GM18499 (cell line): ENCODE results near the gene IL3RA.
"Not testable (repeated sequence)": the region's sequence is repeated elsewhere in the genome, so short reads cannot be mapped to it uniquely, and the experiment has no call there.

Experiments used
- ATAC-seq: cut with Tn5 transposase; IDR thresholded peaks from one replicate; pipeline ENCODE4 v1.9.1; 2021; ENCODE audit warnings: moderate number of reproducible peaks; ENCODE audit not compliant: insufficient read depth, unreplicated experiment

IL3RA gene

DNA sequence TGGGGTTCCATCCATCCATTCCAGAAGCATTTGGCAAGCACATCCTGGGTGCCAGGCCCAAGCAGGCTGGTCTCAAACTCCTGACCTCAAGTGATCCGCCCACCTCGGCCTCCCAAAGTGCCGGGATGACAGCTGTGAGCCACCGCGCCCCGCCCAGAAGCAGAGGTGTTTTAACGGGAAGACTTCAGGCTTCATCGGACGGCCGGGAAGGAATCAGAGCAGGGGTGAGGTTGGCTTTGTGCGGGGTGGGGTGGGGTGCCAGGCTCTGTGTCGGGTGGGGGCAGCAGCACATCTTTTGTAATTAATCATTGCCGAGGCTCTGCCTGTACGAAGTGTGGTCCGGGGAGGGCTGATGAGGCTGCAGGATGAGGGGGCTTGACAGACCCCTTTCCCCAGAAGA lies 60.4 kb downstream of the IL3RA start:
- ATAC-seq: no peak

DNA sequence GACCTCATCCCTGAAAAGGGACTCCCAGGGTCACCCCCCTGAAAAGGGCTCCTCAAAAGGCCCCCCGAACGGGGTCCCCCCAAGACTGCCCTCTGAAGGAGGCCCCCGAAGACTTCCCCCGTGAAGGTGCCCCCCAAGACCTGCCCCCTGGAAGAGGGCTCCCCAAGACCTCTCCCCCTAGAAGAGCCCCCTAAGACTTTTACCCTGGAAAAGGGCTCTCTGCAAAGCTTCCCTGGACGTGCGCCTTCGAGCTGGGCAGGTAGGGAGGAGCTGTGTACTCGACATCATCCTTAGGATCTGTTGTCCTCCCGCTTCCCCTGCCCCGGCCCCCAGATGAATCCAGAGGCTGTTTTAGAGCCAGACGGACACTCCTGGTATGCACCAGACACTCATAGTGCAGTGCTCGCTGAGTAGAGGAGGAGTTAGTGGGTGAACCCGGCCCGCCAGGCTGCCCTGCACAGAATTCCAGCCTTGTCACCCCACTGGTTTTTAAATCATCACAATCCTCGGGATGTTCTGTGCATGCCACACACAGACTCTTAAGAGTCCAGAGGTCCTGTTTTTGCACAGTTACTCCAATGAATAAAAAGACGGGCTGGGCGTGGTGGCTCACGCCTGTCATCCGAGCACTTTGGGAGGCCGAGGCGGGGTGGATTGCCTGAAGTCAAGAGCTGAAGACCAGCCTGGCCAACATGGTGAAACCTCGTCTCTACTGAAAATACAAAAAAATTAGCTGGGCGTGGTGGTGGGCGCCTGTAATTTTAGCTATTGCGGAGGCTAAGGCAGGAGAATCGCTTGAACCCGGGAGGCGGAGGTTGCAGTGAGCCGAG lies 61.1 kb downstream of the IL3RA start:
- no peak for ATAC-seq

DNA sequence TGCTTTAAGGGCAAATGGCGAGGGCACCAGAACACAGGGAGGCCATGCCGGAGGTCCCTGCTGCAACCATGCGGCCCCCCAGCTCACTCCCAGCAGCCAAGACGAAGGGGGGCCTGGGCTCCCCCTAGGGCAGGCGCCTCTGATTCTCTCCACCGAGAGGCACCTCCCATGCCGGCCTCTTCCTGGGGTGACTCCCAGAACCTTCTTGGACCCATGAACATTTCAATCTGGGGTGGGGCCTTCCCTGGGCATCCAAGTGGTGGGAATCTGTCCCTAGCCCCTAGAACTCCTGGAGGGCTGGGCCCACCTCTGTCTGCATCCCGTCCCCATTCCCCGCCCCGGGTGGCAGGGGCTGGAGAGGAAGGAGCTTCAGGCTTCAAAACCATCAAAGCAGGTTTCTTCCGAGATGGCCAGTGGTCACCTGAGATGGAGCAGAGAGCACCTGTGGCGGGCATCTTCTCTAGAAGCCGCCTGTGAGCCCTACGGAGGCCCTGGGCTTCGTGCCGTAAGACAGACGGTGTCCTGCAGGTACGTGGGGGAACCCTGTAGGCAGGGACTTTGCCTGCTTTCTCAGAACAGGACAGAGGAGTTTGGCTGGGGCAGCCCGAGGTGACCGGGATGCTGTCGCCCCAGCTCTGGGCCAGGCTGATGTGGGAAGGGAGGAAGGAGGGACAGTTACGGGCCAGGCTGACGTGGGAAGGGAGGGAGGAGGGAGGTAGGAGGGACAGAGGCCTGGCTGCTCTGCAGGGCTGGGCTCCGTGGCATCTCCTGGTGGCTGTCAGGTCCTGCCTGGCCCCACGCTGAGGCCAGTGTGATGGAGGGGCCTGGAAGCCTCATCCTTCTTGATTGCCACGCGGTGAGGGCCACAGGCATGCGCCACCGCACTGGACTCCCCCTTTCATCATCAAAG lies 62.1 kb downstream of the IL3RA start:
- no peak for ATAC-seq

DNA sequence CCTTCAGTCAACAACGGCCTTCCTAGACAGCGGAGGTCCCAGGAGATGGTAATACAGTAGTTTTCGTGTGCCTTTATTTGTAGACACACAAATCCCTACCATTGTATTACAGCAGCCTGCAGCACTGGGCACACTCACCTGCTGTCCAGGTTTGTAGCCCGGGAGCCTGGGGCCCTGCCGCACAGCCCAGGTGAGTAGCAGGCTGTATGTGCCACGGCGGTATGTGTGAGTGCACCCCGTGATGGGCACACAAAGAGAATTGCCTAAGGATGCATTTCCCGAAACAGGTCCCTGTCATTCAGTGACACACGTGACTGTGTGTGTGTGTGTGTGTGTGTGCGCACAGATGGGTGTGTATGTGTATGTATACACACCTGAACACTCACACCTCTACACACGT lies 63.5 kb downstream of the IL3RA start:
- no peak for ATAC-seq

DNA sequence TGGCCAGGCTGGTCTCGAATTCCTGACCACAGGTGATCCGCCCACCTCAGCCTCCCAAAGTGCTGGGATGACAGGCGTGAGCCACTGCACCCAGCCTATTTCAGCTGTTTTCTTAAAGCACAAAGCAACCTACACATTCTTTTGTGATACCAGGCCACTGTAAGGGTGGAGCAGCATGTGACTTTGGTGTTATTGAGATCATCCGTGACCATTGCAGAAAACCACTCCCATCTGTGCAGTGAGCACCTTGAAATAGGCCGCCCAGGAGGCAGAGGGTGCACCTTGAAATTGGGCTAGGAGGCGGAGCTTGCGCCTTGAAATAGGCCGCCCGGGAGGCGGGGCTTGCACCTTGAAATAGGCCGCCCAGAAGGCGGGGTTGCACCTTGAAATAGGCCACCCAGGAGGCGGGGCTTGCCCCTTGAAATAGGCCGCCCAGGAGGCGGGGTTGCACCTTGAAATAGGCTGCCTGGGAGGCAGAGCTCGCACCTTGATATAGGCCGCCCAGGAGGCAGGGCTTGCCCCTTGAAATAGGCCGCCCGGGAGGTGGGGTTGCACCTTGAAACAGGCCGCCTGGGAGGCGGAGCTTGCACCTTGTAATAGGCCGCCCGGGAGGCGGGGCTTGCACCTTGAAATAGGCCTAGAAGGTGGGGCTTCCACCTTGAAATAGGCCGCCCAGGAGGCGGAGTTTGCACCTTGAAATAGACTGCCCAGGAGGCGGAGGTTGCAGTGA lies 64.3 kb downstream of the IL3RA start:
- no peak for ATAC-seq

DNA sequence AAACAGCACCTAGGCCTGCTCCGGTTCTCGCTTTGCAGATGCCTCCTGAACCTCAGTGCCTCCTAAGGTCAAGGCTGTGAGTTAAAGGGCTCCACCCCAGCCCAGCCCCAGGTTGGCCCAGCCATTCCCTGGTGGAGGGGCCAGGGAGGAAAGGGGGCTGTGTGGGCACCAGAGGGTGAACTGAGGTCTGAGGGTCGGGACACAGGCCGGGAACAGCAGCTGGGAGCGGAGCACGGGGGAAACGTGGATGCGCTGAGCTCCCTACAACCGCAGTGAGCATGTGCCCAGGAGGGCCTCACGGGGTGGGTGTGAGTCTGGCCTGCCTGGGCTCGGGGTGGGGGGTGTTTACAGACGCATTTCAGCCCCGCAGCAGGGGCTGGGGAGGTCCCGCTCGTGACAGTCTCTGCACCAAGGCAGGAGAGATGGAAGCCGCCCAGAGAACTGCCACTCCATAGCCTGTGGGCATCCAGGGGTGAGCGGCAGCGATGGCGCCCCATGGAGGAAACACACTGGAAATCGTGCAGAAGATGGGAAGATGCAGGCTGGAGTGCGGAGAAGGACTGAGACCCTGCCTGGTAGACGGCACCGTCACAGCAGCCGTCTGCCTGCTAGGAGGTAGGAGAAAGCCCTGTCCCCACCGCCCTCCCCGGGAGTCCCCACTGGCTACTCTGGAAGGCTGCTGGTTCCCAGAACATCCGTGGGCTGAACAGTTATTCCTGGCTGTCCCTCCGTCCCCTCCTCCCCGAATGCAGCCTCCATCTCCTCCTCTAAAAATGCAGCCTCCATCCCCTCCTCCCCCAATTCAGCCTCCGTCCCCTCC lies 65.2 kb downstream of the IL3RA start:
- no peak for ATAC-seq

DNA sequence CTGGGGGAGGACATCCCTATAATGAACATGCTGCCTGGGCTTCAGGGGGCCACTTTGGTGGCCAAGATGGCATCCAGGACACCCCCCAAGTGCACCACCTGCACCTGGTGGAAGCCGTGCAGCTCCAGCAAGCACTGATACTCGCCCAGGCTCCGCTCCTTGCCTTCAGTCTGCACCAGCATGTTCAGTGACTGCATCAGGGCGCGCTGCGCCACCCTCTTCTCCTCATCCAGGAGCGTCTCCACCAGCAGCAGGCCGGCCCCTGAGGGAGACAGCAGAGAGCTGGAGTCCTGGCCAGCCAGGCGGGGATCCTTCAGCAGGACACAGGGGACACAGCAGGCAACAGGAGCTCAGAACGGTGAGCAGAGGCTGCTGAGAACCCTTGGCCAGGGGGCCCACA lies 66.6 kb downstream of the IL3RA start:
- ATAC-seq: no peak

DNA sequence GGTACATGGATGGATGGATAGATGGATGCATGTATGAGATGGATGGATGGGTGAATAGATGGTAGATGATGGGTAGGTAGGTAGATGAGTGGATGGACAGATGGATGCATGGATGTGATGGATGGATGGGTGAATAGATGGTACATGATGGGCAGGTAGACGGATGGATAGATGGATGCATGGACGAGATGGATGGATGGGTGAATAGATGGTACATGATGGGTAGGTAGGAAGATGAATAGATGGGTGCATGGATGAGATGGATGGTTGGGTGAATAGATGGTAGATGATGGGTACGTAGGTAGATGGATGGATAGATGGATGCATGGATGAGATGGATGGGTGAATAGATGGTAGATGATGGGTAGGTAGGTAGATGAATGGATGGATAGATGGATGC lies 67.3 kb downstream of the IL3RA start:
- not testable (repeated sequence) for ATAC-seq

DNA sequence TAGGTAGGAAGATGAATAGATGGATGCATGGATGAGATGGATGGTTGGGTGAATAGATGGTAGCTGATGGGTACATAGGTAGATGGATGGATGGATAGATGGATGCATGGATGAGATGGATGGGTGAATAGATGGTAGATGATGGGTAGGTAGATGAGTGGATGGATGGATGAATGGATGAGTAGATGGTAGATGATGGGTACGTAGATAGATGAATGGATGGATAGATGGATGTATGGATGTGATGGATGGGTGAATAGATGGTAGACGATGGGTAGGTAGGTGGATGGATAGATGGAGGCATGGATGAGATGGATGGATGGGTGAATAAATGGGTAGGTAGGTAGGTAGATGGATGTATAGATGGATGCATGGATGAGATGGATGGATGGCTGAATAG lies 69.2 kb downstream of the IL3RA start:
- ATAC-seq: not testable (repeated sequence)

DNA sequence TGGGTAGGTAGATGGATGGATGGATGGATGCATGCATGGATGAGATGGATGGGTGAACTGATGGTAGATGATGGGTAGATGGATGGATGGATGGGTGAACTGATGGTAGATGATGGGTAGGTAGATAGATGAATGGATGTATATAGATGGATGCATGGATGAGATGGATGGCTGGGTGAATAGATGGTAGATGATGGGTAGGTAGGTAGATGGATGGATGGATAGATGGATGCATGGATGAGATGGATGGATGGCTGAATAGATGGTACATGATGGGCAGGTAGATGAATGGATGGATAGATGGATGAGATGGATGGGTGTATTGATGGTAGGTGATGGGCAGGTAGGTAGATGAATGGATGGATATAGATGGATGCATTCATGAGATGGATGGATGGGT lies 70.5 kb downstream of the IL3RA start:
- no peak for ATAC-seq

DNA sequence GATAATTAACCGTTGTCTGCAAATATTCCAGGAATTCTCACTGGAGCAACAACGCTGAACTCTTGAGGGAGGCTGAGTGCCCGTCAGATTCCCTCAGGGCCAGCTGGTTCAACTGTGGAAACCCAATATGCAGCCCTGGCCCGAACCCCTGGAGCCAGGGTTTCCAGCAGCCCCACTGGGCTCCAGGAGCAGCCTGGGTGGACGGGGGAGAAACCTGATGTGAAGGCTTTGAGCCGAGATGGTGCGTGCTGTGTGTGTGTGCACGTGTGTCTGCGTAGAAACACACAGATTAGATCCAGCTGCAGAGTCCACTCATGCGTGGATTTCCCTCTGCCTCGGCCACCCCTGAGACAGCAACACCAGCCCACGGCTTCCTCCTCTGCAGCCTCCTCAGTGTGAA lies 74.7 kb downstream of the IL3RA start:
- ATAC-seq: no peak

DNA sequence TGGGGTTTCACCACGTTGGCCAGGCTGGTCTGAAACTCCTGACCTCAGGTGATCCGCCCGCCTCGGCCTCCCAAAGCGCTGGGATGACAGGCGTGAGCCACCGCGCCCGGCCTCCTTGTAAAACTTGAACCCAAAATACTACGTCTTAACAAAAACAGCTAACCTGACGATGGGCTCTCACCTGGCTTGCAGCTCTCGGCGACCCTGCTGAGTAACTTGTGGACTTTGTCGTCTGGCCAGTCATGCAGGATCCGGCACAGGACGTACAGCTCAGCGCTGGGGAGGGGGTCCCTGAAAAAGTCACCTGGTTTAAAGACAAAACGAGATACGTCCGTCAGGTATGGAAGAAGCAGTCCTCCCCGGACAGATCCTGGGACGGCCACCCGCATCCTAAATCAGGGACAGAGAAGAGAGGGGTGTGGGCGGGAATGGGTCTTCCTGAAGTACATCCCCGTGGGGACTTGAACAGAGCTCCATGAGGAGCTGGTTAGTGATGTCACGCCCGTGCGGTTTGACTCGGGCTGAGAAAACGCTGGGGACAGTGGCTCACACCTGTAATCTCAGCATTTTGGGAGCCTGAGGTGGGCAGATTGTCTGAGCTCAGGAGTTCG lies 76.1 kb downstream of the IL3RA start:
- no peak for ATAC-seq

DNA sequence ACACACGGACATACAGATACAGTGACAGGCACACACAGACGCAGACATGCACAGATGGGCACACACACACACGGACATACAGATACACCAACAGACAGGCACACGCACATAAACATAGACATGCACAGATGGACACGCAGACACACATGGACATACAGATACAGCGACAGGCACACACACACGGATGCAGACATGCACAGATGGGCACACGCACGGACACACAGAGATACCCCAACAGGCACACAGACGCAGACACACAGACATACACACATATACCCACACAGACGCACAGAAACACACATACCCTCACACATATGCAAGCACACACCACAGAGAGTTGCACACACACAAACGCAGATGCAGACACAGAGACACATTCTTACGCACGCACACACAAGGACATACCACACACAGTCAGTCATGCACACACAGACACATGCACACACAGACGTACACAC lies 79.8 kb downstream of the IL3RA start:
- ATAC-seq: no peak

DNA sequence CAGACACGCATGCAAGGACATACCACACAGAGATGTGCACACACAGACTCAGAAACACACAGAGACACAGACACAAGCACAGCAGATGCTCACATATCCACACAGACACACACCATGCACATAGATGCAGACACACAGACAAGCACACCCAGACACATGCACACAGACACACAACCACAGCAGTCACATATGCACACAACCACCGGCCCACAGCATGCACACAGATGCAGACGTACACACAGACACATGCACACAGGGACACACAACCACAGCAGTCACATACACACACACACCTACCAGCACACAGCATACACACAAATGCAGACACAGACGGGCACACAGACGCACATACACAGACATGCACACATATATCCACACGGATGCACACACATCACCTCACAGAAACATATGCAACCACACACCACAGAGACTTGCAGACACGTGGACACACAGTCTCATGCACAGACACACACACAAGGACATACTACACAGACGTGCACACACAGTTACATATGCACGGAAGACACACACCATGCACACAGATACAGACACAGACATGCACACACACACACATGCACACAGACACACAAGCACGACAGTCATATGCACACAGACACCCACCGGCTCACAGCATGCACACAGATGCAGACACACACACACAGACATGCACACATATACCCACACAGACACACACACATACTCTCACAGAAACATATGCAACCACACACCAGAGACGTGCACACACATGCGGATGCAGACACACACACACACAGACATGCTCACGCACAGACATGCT lies 80.6 kb downstream of the IL3RA start:
- no peak for ATAC-seq

DNA sequence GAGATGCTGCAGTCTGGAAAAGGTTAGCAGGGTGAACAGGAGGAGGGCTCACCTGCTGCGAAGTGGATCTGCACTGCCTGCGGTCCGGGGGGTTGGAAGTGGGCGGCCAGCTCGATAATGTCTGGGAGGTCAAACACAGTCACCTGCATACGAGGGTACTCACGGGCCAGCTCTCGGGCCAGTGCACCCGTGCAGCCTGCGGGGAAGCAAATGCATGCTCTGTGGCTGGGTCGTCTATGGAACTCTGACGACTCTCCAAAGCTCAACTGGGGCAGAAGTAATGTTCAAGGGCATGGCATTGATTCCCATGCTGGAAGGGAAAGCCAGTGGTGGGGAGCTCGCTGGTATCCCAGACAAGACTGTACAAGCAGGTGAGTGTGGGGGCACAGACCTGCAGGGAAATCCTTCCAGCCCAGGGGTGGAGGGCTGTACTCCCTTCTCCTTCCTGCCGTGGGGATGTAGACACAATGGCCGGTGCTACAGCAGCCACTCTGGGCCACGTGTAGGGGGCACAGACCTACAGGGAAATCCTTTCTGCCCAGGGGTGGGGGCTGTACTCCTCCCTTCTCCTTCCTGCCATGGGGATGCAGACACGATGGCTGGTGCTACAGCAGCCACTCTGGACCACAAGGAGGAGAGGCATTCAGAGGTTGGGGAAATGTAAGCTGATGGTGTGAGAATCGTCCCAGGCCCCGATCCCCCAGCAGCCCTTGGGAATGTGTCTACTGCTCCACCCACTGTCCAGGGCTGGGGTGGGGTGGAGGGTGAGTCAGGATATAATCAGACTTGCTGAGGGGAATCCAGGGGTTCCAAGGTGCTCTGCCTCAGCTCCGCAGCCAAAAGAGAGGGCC lies 81.6 kb downstream of the IL3RA start:
- no peak for ATAC-seq

DNA sequence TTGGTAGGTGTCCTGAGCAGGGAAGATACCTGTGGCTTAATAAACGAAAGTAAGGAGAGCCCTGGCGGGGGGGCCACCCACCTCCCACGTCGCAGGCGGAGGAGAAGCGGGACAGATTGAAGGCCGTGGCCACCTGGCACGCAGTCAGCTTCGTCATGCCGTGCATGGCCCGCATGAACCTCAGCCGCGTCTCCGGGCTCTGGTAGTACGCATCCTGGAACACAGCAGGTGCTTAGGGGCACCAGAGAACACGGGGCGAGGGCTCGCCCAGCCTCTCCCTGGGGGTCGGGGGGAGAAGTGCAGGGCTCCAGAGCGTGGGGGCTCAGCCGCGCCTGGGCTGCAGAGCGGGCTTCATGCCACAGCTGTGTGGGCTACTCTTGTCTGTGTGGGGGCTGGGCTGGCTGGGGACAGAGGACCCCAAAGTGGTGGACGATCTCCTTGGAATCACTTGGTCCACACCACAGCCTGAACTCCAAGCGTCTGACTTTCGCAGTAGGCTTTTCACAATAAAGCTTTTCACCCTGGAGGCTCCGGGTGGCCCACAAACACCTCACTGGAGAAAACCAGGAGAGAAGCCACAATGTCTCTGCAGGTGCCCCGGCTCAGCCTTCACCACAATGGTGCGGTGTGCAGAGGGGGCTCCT lies 82.4 kb downstream of the IL3RA start:
- ATAC-seq: no peak
